Left forelimb (tissue), 1 donor: Measurements from ENCODE around the gene BCAR3.
"Not testable (repeated sequence)": the region's sequence is repeated elsewhere in the genome, so short reads cannot be mapped to it uniquely, and the experiment has no call there.

Experiments
- DNase-seq: peaks from one replicate; pipeline ENCODE4 v3.0.0-alpha.2; 2018; ENCODE audit warnings: low spot score

The BCAR3 gene

DNA sequence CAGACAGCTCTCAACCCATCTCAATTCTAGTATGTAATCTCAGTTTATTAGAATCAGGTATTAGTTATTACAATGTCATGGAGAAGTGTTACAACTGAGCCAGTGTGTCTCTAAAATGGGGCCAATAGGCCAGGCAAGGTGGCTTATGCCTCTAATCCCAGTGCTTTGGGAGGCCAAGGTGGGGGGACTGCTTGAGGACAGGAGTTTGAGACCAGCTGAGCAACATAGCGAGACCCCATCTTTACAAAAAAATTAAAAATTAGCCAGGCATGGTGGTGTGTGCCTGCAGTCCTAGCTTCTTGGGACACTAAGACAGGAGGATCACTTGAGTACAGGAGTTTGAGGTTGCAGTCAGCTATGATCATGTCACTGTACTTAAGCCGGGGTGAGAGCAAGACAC, 104.9 kb downstream of the BCAR3 start:
- no peak for DNase-seq

GRCh38 chr1:93576346-93576745, 105.3 kb downstream of the BCAR3 start:
- DNase-seq: peak; percentile 86

GRCh38 chr1:93575621-93576284, 105.9 kb downstream of the BCAR3 start:
- DNase-seq: no peak

DNA sequence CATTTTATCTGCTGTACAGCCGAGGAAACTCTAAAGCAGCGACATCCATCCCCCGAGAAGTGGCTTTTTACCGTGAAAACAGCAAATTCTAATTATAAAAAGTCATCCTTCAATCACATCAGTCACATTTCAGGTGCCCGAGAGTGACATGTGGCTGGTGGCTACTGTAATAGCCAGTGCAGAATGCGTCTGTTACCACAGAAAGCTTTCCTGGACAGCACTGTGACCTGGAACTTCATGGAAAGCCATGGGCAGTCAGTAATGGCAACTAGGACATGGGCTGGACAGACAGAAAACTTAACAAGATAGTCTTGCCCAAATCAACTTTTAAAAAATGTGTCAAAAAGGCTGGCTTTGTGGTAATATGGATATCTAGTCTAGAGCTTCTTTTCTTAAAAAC, 106.6 kb downstream of the BCAR3 start:
- no peak for DNase-seq

- DNase-seq: no peak
These were observed 107.1 kb downstream of the BCAR3 start for GRCh38 chr1:93574511-93574910.

DNA sequence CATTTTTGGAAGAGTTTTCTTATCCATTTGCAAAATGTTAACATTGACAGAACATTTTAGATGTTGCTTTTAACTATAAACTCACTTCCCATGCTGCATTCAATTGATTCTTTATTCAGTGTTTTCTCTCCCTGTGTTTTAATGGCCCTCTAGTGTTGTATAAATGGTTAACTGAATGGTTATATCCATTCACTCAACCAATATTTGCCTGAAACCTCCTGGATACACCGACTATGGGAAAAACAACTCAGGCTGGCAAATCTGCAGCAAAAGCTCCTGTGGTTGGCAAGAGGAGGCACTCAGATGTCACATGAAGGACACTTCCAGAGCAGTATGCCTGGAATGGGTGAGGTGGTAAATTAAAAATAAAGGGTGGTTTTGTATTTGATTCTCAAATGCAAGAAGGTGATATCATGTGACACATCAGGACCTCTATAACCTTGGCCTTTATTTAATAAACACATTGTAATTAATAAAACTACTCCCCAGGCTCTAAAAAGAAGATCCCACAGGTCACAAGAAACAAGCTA, 107.6 kb downstream of the BCAR3 start:
- no peak for DNase-seq

- no peak for DNase-seq
These were observed 109.9 kb downstream of the BCAR3 start for GRCh38 chr1:93571623-93572310.

DNA sequence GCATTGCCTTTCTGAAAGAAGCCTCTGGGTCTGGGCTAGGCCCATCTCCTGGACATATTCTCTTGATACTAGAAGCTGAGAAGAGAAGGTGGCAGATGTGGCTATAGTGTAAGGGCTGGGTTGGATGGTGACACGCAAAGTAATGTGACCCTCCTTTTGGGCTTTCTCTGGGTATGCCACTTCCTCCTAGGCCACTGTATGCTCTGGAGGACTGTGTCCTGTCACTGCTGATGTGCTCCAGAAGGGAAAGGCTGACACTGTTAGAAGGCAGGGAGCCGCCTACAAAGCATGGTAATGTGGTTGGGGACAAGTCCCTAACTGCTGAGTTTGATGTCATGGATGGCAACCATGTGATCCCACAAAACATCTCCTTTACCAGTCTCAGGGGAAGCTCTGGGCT, 112.1 kb downstream of the BCAR3 start:
- no peak for DNase-seq

DNA sequence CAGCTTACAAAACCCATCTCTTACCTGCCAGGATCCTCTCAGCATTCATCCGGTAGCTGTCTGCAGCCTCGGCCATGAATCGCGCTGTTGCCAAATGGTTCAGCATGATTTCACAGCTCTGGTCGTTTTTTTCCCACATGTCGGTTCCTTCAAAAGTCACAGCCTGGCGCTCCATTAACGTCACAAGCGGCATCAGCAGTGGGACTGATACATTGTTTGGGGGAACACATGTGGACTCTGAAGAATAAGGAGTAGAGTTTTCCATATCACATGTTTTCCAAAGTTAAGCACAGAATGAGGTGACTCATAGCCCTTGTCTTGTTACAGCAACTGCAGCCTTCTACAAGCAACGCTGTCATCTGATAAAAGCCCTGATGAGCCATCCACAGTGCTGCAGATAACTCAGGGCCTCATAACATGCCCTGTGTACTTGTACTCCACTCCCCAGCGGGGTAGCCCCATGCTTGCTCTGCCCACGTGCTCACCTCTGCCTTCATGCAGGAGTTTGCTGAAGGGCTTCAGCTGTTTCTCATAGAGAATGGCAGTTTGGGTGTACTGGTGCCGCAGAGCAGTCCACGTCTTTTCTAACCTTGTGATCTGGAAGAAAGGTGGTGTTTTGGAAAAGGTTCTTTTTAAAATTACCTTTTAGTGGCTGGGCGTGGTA, 114.2 kb downstream of the BCAR3 start:
- no peak for DNase-seq

DNA sequence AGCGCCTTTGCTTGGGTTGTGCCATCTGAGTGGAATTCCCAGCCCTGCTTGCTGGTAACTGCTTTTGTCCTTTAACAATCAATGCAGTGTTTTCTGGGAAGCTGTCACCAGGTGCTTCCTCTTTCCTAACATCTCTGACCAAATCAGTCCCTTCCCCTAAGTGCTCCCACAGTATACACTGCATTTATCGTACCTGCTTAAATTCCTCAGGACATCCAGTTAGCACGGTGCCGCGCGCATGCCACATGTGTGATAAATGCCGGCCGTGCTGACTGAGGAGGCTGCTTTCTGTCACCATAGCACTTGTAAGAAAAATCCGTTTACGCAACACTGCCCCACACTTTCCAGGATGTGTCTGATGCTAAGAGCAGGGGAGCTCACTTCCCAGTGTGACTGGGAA, 115.4 kb downstream of the BCAR3 start:
- no peak for DNase-seq

- DNase-seq: no peak
These were observed 116.0 kb downstream of the BCAR3 start for GRCh38 chr1:93565496-93566206.

GRCh38 chr1:93559695-93560094, 121.9 kb downstream of the BCAR3 start:
- no peak for DNase-seq

GRCh38 chr1:93559045-93559444, 122.6 kb downstream of the BCAR3 start:
- DNase-seq: no peak

DNA sequence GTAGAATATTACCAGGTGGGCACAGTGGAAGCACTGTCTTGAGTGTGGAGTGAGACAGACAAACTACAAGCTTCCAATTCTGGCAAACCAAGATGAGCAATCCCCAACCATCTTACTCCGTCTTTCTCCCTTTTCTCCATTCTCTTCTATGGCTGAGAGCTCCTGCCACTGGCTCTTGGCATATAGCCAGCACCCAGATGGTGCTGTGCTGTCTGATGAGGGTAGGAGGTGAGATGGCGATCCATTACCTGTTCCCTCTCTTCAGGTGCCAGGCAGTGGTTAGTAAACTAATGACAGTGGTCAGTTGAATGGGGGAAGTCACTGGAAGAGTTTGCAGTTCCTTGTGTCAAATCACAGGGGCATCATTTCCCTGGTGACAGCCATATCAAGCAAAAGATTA, 125.3 kb downstream of the BCAR3 start:
- no peak for DNase-seq

DNA sequence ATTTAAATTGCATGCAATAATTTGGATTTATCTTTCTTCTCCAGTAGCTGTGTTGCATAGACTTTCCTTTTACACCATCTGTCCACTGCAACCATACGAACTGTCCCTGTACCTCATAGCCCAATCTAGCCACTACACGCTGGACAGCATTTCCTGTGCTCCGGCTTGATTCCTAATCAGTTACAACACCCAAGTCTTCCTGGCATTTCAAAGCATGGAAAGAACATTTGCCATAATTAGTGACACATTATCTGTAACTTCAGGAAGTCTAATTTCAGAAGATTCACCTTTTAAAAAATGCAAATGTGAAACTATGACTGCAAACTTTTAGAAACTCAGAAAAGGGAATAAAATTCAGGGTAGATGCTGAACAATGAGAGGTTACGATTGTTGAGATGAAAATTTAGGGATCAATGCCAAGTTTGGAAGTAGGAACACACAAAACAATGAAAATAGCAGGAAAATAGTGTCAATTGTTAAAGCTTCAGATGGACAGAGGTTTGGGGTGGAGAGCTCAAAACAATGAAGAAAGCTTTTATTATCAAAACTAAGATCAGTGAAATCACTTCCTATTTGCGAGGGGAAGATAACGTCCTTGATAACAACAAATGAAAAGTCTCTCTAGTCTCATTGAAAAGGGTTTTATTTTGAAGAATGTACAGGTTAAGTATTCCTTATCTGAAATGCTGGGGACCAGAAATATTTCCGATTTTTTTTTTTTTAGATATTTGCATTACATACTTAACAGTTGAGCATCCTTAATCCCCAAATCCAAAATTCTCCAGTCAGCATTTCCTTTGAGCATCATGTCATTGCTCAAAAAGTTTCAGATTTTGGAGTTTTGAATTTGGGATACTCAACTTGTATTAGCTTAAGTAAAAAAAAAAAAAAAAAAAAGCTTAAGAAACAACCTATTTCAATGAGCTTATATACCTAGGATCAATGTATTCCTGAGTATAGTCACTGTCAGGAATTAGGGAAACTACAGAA, 126.5 kb downstream of the BCAR3 start:
- no peak for DNase-seq

DNA sequence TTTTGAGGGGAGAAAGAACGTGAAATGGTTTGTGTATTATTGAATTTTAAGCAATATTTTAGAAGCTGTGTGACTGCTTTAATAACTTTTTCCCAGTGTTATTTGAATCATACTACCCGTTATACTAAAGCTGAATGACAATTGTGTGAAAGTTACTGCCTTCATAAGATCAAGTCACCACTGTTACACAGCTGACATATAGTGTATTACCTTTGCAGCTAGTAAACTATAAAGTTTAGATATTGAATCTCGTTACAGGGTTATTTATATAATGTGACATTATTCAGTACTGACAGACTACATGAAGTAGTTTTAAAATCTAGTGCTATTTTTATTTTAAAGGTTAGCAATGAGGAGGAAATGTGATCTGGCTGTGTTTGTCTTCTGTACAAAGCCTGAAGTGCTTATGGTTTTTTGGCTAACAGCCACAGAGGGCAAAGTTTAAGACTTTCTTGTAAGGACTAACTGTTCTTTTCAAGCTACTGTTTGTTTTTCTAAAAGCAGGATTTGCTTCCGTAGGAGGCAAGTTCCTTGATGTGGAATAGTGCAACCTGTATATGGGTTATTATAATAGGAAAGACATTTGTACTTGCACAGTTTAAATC, 127.6 kb downstream of the BCAR3 start:
- DNase-seq: not testable (repeated sequence)

DNA sequence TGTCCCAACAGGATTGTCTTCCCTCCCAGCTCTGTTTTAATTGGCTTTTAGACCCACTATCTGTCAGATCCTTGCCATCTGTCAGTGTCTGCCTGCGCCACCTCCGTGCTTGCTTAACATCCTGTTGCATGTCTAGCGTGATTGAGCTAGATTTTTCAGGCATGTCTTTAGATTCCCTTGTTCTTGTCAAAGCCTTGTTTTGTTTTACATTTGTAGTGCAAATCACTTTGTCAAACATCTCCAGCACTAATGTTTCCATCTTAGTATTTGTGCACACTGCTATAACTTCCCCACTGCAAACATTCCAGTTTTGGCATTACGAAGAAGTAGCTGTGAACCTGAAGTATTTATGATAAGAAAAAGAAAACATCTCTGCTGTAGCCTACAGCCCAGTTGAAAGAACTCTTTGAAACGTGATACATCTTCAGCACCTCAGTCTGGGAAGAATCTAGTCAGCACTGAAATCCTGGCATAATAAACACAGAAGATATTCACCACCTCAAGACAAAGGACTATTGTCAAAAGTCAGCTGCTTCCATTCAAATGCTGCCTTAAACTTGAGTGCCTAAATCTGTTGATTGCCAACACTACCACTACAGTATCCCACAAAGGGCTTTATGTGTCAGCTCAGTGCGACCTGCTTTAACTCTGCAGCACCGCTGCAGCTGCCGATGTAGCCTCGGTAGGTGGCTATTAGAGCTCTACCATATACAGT, 128.7 kb downstream of the BCAR3 start:
- no peak for DNase-seq

DNA sequence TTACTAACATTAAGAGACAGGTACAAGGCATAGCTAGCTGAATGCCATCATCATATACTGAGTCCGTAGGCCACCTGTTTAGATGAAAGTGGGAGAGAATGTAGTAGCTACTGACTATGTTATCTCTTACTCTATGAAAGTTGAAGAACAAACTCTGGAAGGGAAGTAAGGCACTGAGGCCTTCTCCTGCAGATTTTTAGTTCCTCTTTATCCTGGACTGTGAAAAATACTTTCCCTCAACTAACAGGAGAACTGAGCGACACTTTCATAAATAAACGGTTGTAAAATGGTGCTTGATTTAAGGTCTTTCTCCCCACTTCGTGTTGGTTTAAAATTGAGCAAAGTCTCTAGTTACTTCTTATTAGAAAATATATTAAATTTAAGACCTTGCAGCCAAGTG, 131.8 kb downstream of the BCAR3 start:
- DNase-seq: no peak

- DNase-seq: no peak
These were observed 132.5 kb downstream of the BCAR3 start for GRCh38 chr1:93549131-93549530.
